ENCODE data around the gene ACVR1B.

GRCh38 chr12:51977320-51977753 lies 25.8 kb downstream of the ACVR1B start:
- TF ChIP-seq ZNF407 (IDR thresholded peaks at IDR 0.05; ENCODE audit: low read depth) (no peak), ZNF165 (CRISPR knock-in tag; IDR thresholded peaks at IDR 0.05; ENCODE audit: borderline replicate concordance) (no peak), ZNF512 (tag; IDR thresholded peaks at IDR 0.05) (no peak), CTCF (IDR thresholded peaks at IDR 0.05 in 2 of 3, conservative IDR thresholded peaks at IDR 0.05 in 1 of 3; ENCODE audit: insufficient read depth in 2 of 3, low read depth in 1 of 3, low read length in 3 of 3) (no peak), ZNF184 (CRISPR knock-in tag; IDR thresholded peaks at IDR 0.05) (no peak)
